Measurements from ENCODE around the gene SPACA4.

SPACA4 gene

DNA sequence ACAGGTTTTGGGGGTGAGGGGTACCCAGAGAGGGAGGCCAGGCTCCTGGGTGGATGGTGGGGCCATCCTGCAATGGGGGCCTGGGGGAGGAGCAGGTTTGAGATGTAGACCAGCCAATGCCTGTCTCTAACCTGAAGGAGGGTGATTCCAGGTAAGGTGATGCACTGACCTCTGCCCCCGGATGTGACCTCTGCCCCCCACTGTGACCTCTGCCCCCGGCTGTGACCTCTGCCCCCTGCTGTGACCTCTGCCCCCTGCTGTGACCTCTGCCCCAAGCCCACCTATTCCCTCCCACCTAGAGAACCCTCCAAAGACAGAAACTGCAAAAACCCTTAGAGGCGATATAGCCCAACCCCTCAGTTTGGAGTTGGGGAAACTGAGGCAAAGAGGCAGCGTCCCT lies 10.3 kb upstream of the SPACA4 start:
- Histone ChIP-seq H3K4me3 (ENCODE audit: low read length) (no peak overlapping the region), H3K27ac (ENCODE audit: low read length) (no peak overlapping the region), H3K79me2 (ENCODE audit: low read length) (no peaks in the 10 kb centered on the region), H3K27me3 (replicated peaks; ENCODE audit: insufficient read depth, low read length) (peaks cover 84% of the 10 kb centered on the region), H4K20me1 (ENCODE audit: insufficient read depth, low read length) (no peaks in the 10 kb centered on the region), H3K9me2 (replicated peaks; ENCODE audit: insufficient read depth, low read length) (no peaks in the 10 kb centered on the region), H2AFZ (ENCODE audit: low read length) (no peak overlapping the region), H3K9ac (ENCODE audit: low read length) (no peak overlapping the region), H3F3A (ENCODE audit: insufficient read depth, low read length) (no peaks in the 10 kb centered on the region), H3K4me2 (ENCODE audit: low read depth, low read length) (no peak overlapping the region), H3K36me3 (replicated peaks; ENCODE audit: insufficient read depth, low read length) (no peaks in the 10 kb centered on the region), H3K4me1 (ENCODE audit: low read length) (no peaks in the 10 kb centered on the region), H3K9me3 (replicated peaks; ENCODE audit: insufficient read depth, low read length) (no peaks in the 10 kb centered on the region)
- no peak for DNase-seq
- no peak for TF ChIP-seq EZH2phosphoT487 (IDR thresholded peaks at IDR 0.05; ENCODE audit: low read length)
- TF ChIP-seq CTCF (IDR thresholded peaks at IDR 0.05; ENCODE audit: low read length): no peak
- TF ChIP-seq EZH2 (optimal IDR thresholded peaks at IDR 0.05; ENCODE audit: low read depth, low read length): no peak

- H3F3A ChIP-seq (ENCODE audit: insufficient read depth, low read length): no peaks in the 10 kb centered on the region
- peaks cover 83% of the 10 kb centered on the region for H3K27me3 ChIP-seq (replicated peaks; ENCODE audit: insufficient read depth, low read length)
- no peaks in the 10 kb centered on the region for H3K4me1 ChIP-seq (ENCODE audit: low read length)
- H3K9me3 ChIP-seq (replicated peaks; ENCODE audit: insufficient read depth, low read length): no peaks in the 10 kb centered on the region
- TF ChIP-seq EZH2 (optimal IDR thresholded peaks at IDR 0.05; ENCODE audit: low read depth, low read length) (no peak), CTCF (IDR thresholded peaks at IDR 0.05; ENCODE audit: low read length) (no peak), EZH2phosphoT487 (IDR thresholded peaks at IDR 0.05; ENCODE audit: low read length) (no peak)
- no peaks in the 10 kb centered on the region for H4K20me1 ChIP-seq (ENCODE audit: insufficient read depth, low read length)
- H3K9me2 ChIP-seq (replicated peaks; ENCODE audit: insufficient read depth, low read length): no peaks in the 10 kb centered on the region
- H3K9ac ChIP-seq (ENCODE audit: low read length): no peak overlapping the region
- H3K4me3 ChIP-seq (ENCODE audit: low read length): no peak overlapping the region
- H3K27ac ChIP-seq (ENCODE audit: low read length): no peak overlapping the region
- no peak overlapping the region for H2AFZ ChIP-seq (ENCODE audit: low read length)
- H3K36me3 ChIP-seq (replicated peaks; ENCODE audit: insufficient read depth, low read length): no peaks in the 10 kb centered on the region
- no peaks in the 10 kb centered on the region for H3K79me2 ChIP-seq (ENCODE audit: low read length)
- H3K4me2 ChIP-seq (ENCODE audit: low read depth, low read length): no peak overlapping the region
- DNase-seq: no peak
Measured at GRCh38 chr19:48596679-48597465, 9.7 kb upstream of the SPACA4 start.

GRCh38 chr19:48598996-48599700 lies 7.4 kb upstream of the SPACA4 start:
- no peak for DNase-seq
- Histone ChIP-seq H2AFZ (ENCODE audit: low read length) (no peak overlapping the region), H3K79me2 (ENCODE audit: low read length) (no peaks in the 10 kb centered on the region), H3K9me2 (replicated peaks; ENCODE audit: insufficient read depth, low read length) (no peaks in the 10 kb centered on the region), H4K20me1 (ENCODE audit: insufficient read depth, low read length) (no peaks in the 10 kb centered on the region), H3F3A (ENCODE audit: insufficient read depth, low read length) (no peaks in the 10 kb centered on the region), H3K4me2 (ENCODE audit: low read depth, low read length) (no peak overlapping the region), H3K4me3 (ENCODE audit: low read length) (no peak overlapping the region), H3K9ac (ENCODE audit: low read length) (no peak overlapping the region), H3K27ac (ENCODE audit: low read length) (no peak overlapping the region), H3K36me3 (replicated peaks; ENCODE audit: insufficient read depth, low read length) (no peaks in the 10 kb centered on the region), H3K27me3 (replicated peaks; ENCODE audit: insufficient read depth, low read length) (peaks cover 87% of the 10 kb centered on the region), H3K4me1 (ENCODE audit: low read length) (no peaks in the 10 kb centered on the region), H3K9me3 (replicated peaks; ENCODE audit: insufficient read depth, low read length) (no peaks in the 10 kb centered on the region)
- TF ChIP-seq CTCF (IDR thresholded peaks at IDR 0.05; ENCODE audit: low read length): no peak
- no peak for TF ChIP-seq EZH2phosphoT487 (IDR thresholded peaks at IDR 0.05; ENCODE audit: low read length)
- no peak for TF ChIP-seq EZH2 (optimal IDR thresholded peaks at IDR 0.05; ENCODE audit: low read depth, low read length)

All from MM.1S (cell line).